HG03103 (cell line): Measurements from ENCODE around the gene DOCK7.
"Not testable (repeated sequence)": the region's sequence is repeated elsewhere in the genome, so short reads cannot be mapped to it uniquely, and the experiment has no call there.

ENCODE experiments used
- ATAC-seq: cut with Tn5 transposase; IDR thresholded peaks from one replicate; pipeline ENCODE4 v1.9.1; 2021; ENCODE audit warnings: low read depth; ENCODE audit not compliant: unreplicated experiment

The DOCK7 gene

GRCh38 chr1:62693123-62693522 is 4.9 kb upstream of the DOCK7 start:
- ATAC-seq: no peak

GRCh38 chr1:62691062-62691844 is 3.1 kb upstream of the DOCK7 start:
- no peak for ATAC-seq

- ATAC-seq: no peak
These were observed 1.3 kb upstream of the DOCK7 start for GRCh38 chr1:62689524-62689923.

GRCh38 chr1:62688687-62689085 is 500 bp upstream of the DOCK7 start:
- ATAC-seq: peak; percentile 1

- ATAC-seq: peak; percentile 37
These were observed 724 bp downstream of the DOCK7 start for GRCh38 chr1:62687421-62687902.

- no peak for ATAC-seq
These were observed 1.4 kb downstream of the DOCK7 start for GRCh38 chr1:62686822-62687221.

- ATAC-seq: no peak
These were observed 2.7 kb downstream of the DOCK7 start for GRCh38 chr1:62685431-62685859.

GRCh38 chr1:62682531-62682930 is 5.7 kb downstream of the DOCK7 start:
- ATAC-seq: no peak

GRCh38 chr1:62680992-62681391 is 7.2 kb downstream of the DOCK7 start:
- not testable (repeated sequence) for ATAC-seq

- ATAC-seq: not testable (repeated sequence)
These were observed 10.4 kb downstream of the DOCK7 start for GRCh38 chr1:62677822-62678221.

GRCh38 chr1:62676611-62677356 is 11.4 kb downstream of the DOCK7 start:
- no peak for ATAC-seq

- no peak for ATAC-seq
These were observed 14.6 kb downstream of the DOCK7 start for GRCh38 chr1:62673629-62674028.

GRCh38 chr1:62672029-62672428 is 16.2 kb downstream of the DOCK7 start:
- ATAC-seq: no peak

GRCh38 chr1:62654744-62655143 is 33.4 kb downstream of the DOCK7 start:
- no peak for ATAC-seq

GRCh38 chr1:62652387-62652786 is 35.8 kb downstream of the DOCK7 start:
- no peak for ATAC-seq

GRCh38 chr1:62643283-62643682 is 44.9 kb downstream of the DOCK7 start:
- ATAC-seq: no peak

GRCh38 chr1:62637392-62638105 is 50.6 kb downstream of the DOCK7 start:
- ATAC-seq: no peak

- ATAC-seq: no peak
These were observed 59.7 kb downstream of the DOCK7 start for GRCh38 chr1:62628506-62628905.

GRCh38 chr1:62625415-62625814 is 62.8 kb downstream of the DOCK7 start:
- ATAC-seq: peak; percentile 53

GRCh38 chr1:62621907-62622306 is 66.3 kb downstream of the DOCK7 start:
- ATAC-seq: peak; percentile 91

- no peak for ATAC-seq
These were observed 74.3 kb downstream of the DOCK7 start for GRCh38 chr1:62613890-62614289.
